HL-60 (cell line): Measurements from ENCODE around the gene ANKRD11.

Source experiments
- DNase-seq, 2 experiments: peaks; one replicate each; pipeline ENCODE4 v3.0.0-alpha.2; 2010 to 2020; ENCODE audit warnings: low read depth in 1 of 2, low spot score in 1 of 2
- H3K27ac ChIP-seq: fragments of 250-450 bp; sonication (Bioruptor Pico); replicated peaks from 2 replicates; pipeline ENCODE4 v1.5.1; 2020; ENCODE audit warnings: mild to moderate bottlenecking, moderate library complexity
- H3K27me3 ChIP-seq: fragments of 250-450 bp; sonication (Bioruptor Pico); 2 replicates; pipeline ENCODE4 v1.5.1; 2021; ENCODE audit warnings: mild to moderate bottlenecking, moderate library complexity; ENCODE audit not compliant: insufficient read depth, poor library complexity, severe bottlenecking
- H3K4me3 ChIP-seq: replicated peaks from 2 replicates; pipeline ENCODE4 v1.5.1; 2011; ENCODE audit warnings: mild to moderate bottlenecking, control low read depth, low read length; ENCODE audit not compliant: insufficient read depth
- GABPA ChIP-seq: IDR thresholded peaks from 2 replicates; pipeline ENCODE4 v1.6.1; 2012; ENCODE audit warnings: low read depth
- POLR2AphosphoS5 ChIP-seq: IDR thresholded peaks from 2 replicates; pipeline ENCODE4 v1.6.1; 2012; ENCODE audit warnings: low read depth
- SPI1 ChIP-seq: IDR thresholded peaks from 2 replicates; pipeline ENCODE4 v1.6.1; 2012; ENCODE audit warnings: low read depth, mild to moderate bottlenecking, borderline replicate concordance
- TF ChIP-seq, protein P1 (sequence below): IDR thresholded peaks from one replicate; pipeline ENCODE4 v1.5.1; 2011; ENCODE audit warnings: low read length, control low read depth, inconsistent platforms; ENCODE audit not compliant: insufficient read depth
- TF ChIP-seq, protein P2 (sequence below): IDR thresholded peaks from 2 replicates; pipeline ENCODE4 v1.6.1; 2012; ENCODE audit warnings: low read depth; ENCODE audit not compliant: insufficient replicate concordance

The ANKRD11 gene

DNA sequence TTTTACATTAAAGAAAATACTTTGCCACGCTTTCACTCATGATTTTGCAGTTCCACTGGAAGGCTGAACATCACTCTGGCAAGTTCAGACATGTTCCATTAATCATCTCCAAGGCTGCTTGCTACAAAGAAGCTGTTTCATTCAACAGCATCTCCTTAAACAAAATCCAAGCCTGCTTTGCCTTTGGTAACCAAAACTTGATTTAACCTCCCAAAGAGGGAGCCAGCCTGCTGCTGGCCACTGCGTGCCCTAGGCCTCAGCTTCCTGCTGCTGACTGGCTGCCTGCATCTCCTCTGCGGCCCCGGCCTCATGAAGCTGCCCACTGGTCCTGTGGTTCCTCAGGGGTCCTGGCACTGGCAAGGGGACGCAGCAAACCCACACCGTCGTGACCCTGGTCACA lies 31.8 kb downstream of the ANKRD11 start:
- no peaks in the 10 kb centered on the region for H3K27me3 ChIP-seq
- DNase-seq = no peak
- H3K4me3 ChIP-seq = no peak overlapping the region
- TF ChIP-seq SPI1 (no peak), POLR2AphosphoS5 (no peak), GABPA (no peak)
- TF ChIP-seq, protein P1, sequence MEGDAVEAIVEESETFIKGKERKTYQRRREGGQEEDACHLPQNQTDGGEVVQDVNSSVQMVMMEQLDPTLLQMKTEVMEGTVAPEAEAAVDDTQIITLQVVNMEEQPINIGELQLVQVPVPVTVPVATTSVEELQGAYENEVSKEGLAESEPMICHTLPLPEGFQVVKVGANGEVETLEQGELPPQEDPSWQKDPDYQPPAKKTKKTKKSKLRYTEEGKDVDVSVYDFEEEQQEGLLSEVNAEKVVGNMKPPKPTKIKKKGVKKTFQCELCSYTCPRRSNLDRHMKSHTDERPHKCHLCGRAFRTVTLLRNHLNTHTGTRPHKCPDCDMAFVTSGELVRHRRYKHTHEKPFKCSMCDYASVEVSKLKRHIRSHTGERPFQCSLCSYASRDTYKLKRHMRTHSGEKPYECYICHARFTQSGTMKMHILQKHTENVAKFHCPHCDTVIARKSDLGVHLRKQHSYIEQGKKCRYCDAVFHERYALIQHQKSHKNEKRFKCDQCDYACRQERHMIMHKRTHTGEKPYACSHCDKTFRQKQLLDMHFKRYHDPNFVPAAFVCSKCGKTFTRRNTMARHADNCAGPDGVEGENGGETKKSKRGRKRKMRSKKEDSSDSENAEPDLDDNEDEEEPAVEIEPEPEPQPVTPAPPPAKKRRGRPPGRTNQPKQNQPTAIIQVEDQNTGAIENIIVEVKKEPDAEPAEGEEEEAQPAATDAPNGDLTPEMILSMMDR = no peak
- TF ChIP-seq, protein P2, sequence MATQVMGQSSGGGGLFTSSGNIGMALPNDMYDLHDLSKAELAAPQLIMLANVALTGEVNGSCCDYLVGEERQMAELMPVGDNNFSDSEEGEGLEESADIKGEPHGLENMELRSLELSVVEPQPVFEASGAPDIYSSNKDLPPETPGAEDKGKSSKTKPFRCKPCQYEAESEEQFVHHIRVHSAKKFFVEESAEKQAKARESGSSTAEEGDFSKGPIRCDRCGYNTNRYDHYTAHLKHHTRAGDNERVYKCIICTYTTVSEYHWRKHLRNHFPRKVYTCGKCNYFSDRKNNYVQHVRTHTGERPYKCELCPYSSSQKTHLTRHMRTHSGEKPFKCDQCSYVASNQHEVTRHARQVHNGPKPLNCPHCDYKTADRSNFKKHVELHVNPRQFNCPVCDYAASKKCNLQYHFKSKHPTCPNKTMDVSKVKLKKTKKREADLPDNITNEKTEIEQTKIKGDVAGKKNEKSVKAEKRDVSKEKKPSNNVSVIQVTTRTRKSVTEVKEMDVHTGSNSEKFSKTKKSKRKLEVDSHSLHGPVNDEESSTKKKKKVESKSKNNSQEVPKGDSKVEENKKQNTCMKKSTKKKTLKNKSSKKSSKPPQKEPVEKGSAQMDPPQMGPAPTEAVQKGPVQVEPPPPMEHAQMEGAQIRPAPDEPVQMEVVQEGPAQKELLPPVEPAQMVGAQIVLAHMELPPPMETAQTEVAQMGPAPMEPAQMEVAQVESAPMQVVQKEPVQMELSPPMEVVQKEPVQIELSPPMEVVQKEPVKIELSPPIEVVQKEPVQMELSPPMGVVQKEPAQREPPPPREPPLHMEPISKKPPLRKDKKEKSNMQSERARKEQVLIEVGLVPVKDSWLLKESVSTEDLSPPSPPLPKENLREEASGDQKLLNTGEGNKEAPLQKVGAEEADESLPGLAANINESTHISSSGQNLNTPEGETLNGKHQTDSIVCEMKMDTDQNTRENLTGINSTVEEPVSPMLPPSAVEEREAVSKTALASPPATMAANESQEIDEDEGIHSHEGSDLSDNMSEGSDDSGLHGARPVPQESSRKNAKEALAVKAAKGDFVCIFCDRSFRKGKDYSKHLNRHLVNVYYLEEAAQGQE = no peak
- H3K27ac ChIP-seq = no peak overlapping the region

DNA sequence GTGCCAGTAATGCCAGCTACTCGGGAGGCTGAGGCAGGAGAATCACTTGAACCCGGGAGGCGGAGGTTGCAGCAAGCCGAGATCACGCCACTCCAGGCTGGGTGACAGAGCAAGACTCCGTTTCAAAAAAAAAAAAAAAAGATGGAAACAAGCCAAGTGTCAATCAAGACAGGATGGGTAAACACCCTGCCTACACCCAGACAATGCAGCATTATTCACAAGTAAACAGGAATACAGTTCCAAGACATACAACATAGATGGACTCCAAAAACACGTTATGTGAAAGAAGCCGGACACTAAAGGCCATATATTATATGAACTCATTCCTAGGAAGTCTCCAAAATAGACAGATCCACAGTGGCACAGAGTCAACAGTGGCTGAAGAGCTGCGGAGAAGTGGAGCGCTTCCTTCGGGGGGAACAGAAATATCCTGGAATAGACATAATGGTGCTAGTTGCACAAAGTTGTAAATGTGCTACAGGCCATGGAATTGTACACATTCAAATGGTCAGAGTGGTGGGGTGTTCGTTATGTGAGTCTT lies 33.9 kb downstream of the ANKRD11 start:
- Histone ChIP-seq H3K4me3 (no peak overlapping the region), H3K27me3 (no peaks in the 10 kb centered on the region), H3K27ac (no peak overlapping the region)
- TF ChIP-seq GABPA (no peak), POLR2AphosphoS5 (no peak), SPI1 (no peak)
- TF ChIP-seq, protein P2 = no peak
- TF ChIP-seq, protein P1 = no peak
- no peak for DNase-seq

- Histone ChIP-seq H3K27me3 (no peaks in the 10 kb centered on the region), H3K4me3 (no peak overlapping the region)
Measured at GRCh38 chr16:89455692-89456091, 34.7 kb downstream of the ANKRD11 start.

More at GRCh38 chr16:89455692-89456091, 34.7 kb downstream of the ANKRD11 start:
- no peak for DNase-seq
- H3K27ac ChIP-seq = no peak overlapping the region
- no peak for TF ChIP-seq SPI1
- no peak for TF ChIP-seq POLR2AphosphoS5
- TF ChIP-seq, protein P2 = no peak
